Activated naive CD4-positive, alpha-beta T cell treated with anti-CD3 and anti-CD28 coated beads, Interleukin-2, amount 50 U/mL, for 72 hours (primary cell): ENCODE results near the gene EIF4G2. TPM values are rescaled to one million over a fixed set of nuclear protein-coding genes. Genes with fewer than 3 reads are reported as not detected.
"Not testable (repeated sequence)": the region's sequence is repeated elsewhere in the genome, so short reads cannot be mapped to it uniquely, and the experiment has no call there.

Source experiments
- ATAC-seq, 2 donors: fragments of 150-1000 bp; cut with Tn5 transposase; 2 replicates each; pipeline ENCODE4 v1.10.0; 2021; ENCODE audit warnings: mild to moderate bottlenecking in 2 of 2, moderate library complexity in 2 of 2
- DNase-seq, 2 donors: peaks; one replicate each; pipeline ENCODE4 v3.0.0; 2021 to 2022; ENCODE audit warnings: low spot score in 2 of 2
- H3K27ac Mint-ChIP-seq, 2 donors: one replicate each; pipeline ENCODE4 v1.8.0; 2022; ENCODE audit warnings: mild to moderate bottlenecking in 2 of 2, mixed read lengths in 2 of 2
- H3K36me3 Mint-ChIP-seq, 2 donors: one replicate each; pipeline ENCODE4 v1.8.0; 2022; ENCODE audit warnings: mixed read lengths in 2 of 2
- H3K9me3 Mint-ChIP-seq, 2 donors: one replicate each; pipeline ENCODE4 v1.8.0; 2022; ENCODE audit warnings: mixed read lengths in 2 of 2
- total RNA-seq, 2 donors: library from RNA; stranded (reverse); gene quantifications; one replicate each; pipeline ENCODE4 v1.2.3, GENCODE V29; 2022

Gene EIF4G2
- 100 to 1,000 TPM; 462 to 846 TPM for total RNA-seq

DNA sequence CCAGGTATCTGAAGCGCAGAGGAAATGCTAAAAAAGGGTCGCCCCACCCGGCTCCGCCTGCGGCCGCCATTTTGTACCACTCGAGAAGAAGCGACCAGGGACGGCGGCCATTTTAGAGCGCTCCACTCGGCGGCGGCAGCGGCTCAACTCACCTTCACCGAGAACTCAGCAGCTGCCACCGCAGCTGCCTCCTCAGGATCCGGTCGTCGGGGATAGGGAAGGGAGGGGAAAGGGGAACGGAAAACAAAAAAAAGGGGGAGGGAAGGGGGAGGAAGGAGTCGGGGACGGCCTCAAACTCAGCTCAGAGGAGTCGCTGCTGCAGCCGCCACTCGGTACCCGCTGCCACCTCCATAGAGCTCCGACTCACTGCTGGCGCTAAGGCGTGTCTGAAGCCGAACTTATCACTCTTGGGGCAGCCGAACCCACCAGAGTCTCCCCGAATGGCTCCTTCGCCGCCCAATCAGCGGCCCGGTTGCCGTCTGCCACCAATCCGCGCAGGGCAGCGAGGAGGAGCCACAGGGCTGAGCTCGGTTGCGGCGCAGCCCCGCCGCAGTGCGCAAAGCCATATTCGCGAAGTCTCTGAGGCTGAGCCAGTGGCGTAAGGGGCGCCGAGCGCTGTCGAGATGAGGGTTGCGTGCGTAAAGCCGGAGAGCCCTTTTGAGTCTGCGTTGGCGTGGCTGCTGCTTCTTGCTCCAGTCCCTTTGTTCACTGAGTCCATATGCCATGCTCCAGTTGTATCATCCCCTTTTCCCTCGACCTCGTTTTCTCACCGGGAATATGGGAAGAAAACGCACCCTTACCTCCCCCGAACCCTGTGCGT, at the start of gene EIF4G2:
Gene EIF4G2, minus strand, starts transcription at position 374 of the 820 bp plus-strand sequence.
- H3K27ac Mint-ChIP-seq: peak within 1 kb of the TSS; percentile 99
- no peaks in the 10 kb centered on the region for H3K9me3 Mint-ChIP-seq
- peak; percentile 98 to 99 for DNase-seq
- peaks cover 53 to 55% of the 10 kb centered on the region in 2 donors for H3K36me3 Mint-ChIP-seq
- ATAC-seq: peak; percentile 93 to 94

DNA sequence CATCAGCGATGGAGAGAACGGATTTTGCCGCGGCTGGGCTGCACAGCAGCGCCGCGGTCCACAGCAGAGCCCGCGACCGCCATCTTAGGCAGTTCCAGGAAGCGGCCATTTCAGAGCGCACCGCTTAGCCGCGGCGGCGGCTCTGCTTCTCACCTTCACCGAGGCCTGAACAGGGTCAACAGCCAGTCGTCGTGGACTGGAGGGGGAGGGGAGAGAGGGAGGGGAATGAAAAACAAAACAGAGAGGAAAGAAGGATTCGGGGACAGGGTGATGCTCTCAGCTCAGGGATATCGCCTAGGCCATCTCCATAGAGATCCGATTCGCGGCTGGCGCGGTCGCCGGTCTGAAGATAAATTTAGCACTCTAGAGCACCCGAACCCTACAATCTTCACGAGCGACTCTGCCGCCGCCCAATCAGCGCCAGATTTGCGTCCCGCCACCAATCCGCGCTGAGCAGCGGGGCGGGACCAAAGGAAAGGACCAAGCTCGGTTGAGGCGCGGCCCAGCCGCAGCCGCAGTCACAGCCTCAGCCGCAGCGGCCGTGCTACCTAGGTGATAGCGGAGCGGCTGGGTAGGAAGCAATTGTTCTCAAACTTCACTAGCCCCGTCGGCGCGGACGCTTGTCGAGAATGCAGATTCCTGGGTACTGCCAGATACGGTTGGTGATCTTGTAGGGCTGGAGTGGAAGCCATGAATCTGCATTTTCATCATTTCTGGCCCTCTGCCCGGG, 49.1 kb upstream of the EIF4G2 start, which contains the start of gene ZBED5:
Gene ZBED5, minus strand, starts transcription at position 345 of the 730 bp plus-strand sequence. CDS start 3,108 bp downstream, outside the sequence.
- Mint-ChIP-seq H3K9me3 (no peaks in the 10 kb centered on the region), H3K27ac (peak within 1 kb of the TSS; percentile 98 to 100), H3K36me3 (peaks cover 36 to 44% of the 10 kb centered on the region in 2 donors)
- DNase-seq (peak; percentile 94 to 98), ATAC-seq (peak; percentile 90 to 94)

DNA sequence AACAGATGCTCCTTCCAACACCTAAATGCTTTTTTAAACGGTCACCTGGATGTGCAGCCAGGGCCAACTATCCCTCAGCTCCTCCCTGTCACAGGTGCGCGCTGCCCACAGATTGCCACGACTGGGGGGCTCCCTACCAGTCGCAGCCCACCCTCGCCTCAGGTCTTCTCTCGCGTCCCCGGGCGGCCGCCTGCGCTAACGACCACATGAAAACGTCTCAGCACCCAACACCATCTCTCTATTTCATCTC, 48.7 kb upstream of the EIF4G2 start:
- H3K36me3 Mint-ChIP-seq: peaks cover 36 to 49% of the 10 kb centered on the region in 2 donors
- ATAC-seq (peak; percentile 1 to 15), DNase-seq (peak in 1 of 2 donors; percentile 57)
- H3K27ac Mint-ChIP-seq: peak overlapping the region; percentile 98 to 100
- H3K9me3 Mint-ChIP-seq: no peaks in the 10 kb centered on the region

DNA sequence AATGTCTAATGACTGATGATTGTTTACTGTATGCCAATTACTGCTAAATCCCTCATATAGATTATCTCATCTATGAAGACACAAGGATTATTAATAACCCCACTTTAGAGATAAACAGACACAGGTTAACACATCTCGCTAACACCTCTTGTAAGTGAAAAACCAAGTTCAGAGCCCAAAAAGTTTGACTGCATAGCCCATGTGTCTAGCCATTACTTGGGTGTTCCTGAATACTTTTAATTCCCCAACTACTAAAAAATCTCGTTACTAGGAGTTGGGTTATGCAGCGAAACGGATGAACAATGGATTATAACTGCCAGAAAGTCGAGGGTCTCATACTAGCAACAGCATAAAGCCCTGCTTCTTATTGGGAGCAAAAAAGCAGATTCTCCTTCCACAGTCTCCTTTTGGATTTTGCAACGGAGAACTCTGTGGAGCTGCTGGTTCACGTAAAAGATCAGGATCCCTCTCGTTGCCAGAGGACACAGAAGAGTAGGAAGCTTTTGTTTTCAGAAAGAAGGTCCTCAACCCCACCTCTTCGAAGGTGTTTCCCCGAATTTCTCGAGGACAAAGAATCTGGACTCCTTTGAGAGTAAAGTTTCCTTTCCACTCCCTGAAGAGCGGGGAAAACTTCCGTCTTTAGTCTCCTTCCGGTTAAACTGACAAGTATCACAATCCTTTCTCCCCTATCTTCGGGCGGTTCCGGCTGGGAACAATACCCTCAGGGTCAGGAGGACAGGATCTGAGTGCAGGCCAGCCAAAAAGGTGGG, 48.1 kb upstream of the EIF4G2 start:
- DNase-seq (no peak), ATAC-seq (peak in 1 of 2 donors; percentile 0)
- Mint-ChIP-seq H3K36me3 (peaks cover 40 to 54% of the 10 kb centered on the region in 2 donors), H3K27ac (peak overlapping the region; percentile 98 to 100), H3K9me3 (peaks cover 0 to 3% of the 10 kb centered on the region in 2 donors)

DNA sequence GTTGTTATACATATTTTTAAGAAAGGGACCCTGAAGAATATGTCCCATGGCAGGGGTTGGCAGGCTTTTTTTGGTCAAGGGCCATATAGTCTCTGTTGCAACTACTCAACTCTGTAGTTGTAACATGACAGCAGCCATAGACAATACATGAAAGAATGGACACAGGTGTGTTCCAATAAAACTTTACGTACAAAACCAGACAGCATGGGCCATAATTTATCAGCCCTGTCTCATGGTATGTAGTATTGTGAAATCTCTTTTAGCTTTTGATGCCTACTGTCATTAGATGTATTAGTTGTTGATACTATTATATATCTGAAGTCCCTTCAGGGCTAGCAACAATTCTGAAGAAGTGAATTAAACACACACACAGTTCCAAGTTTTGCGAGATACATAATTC, 46.6 kb upstream of the EIF4G2 start:
- H3K9me3 Mint-ChIP-seq: peaks cover 0 to 3% of the 10 kb centered on the region in 2 donors
- no peak overlapping the region for H3K27ac Mint-ChIP-seq
- no peak for DNase-seq
- peaks cover 41 to 56% of the 10 kb centered on the region in 2 donors for H3K36me3 Mint-ChIP-seq
- no peak for ATAC-seq

DNA sequence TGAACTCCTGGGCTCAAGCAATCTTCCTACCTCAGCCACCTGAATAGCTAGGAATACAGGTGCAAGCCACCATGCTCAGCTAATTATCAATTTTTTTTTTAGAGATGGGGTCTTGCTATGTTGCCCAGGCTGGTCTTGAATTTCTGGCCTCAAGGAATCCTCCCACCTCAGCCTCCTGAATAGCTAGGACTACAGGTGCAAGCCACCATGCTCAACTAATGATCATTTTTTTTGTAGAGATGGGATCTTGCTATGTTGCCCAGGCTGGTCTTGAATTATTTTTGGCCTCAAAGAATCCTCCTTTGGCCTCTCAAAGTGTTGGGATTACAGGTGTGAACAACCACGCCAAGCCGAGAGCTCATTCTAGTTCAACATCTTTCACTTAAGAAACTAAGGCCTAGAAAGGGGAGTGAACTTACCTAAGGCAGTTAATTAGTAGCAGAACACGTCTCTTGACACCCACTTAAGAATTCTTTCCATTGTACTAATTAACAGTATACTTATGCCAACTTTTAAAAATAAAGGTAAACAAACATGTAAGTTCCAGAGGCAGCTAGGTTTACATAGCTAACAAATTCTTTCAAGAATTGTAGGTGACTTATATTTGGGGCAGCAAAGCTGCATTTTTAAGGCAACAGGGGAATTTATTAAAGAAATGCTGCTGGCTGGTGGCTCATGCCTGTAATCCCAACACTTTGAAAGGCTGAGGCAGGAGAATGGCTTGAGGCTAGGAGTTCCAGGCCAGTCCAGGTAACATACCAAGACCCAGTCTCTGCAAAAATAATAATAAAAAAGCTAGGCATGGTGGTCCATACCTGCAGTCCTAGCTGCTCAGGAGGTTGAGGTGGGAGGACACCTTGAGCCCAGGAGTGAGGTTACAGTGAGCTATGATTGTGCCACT, 39.5 kb upstream of the EIF4G2 start:
- DNase-seq: no peak
- peaks cover 0 to 8% of the 10 kb centered on the region in 2 donors for H3K9me3 Mint-ChIP-seq
- H3K36me3 Mint-ChIP-seq: peaks cover 5 to 16% of the 10 kb centered on the region in 2 donors
- no peak for ATAC-seq
- H3K27ac Mint-ChIP-seq: peak overlapping the region in 1 of 2 donors; percentile 23

DNA sequence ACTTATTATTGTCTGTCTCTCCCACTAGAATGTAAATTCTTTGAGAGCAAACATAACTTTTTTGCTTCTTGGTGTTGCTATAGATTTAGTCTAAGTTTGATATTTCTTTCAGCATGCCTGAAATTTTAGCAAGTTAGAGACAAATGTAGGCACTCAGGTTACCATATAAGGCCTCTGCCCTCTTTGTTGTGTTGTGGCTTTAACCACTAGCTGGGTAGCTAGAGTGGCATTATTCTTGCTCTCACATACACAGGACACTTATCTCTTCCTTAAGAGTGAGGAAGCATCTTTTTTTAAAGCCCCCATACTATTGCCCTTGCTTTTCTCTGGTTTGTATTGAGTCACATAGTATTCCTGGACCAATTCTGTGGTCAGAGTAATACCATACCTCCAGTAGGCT, 37.9 kb upstream of the EIF4G2 start:
- H3K36me3 Mint-ChIP-seq: peaks cover 0 to under 1% of the 10 kb centered on the region in 2 donors
- DNase-seq (no peak), ATAC-seq (no peak)
- no peak overlapping the region for H3K27ac Mint-ChIP-seq
- peaks cover 0 to 4% of the 10 kb centered on the region in 2 donors for H3K9me3 Mint-ChIP-seq

DNA sequence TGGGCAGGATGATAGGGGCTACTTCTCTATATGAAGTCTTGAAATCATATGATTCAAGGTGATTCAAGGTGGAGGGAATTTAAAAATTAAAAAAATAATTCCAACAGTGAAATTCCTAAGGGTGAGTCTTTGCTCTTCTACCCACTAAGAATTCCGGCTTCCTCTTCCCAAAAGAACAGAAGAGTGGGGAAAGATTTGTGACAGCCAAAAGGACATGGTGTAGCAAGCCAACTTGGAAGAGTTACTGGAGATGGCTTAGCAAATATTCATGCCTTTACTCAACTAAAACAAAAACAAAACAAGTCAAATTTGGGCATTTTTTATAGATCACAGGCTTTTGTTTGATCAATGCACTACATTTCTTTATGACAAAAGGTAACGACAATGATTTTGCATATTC, 36.9 kb upstream of the EIF4G2 start:
- ATAC-seq: no peak
- peaks cover 0 to 4% of the 10 kb centered on the region in 2 donors for H3K9me3 Mint-ChIP-seq

DNA sequence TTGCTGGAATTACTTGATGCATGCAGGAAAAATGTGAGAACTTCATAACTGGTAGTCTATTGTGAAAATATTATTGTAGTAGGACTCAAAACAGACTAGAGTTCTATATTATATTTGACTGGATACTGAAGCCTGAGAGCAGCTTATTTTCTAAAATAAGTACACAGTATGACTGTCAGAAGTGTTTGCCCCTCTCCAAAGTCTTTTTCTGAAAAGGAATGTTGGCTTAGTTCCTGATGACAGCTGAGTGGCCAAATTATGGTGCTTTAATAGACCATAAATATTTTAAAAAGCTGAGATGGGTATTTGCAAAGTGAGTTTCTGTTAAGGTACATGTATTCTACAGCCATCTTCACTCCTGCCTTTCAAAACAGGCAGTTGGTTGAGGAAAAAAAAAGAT, 36.1 kb upstream of the EIF4G2 start:
- Mint-ChIP-seq H3K36me3 (no peaks in the 10 kb centered on the region), H3K27ac (no peak overlapping the region), H3K9me3 (peaks cover 0 to 4% of the 10 kb centered on the region in 2 donors)
- DNase-seq: no peak
- no peak for ATAC-seq

More for the DNA sequence above, 36.9 kb upstream of the EIF4G2 start:
- Mint-ChIP-seq H3K27ac (no peak overlapping the region), H3K36me3 (no peaks in the 10 kb centered on the region)
- no peak for DNase-seq

DNA sequence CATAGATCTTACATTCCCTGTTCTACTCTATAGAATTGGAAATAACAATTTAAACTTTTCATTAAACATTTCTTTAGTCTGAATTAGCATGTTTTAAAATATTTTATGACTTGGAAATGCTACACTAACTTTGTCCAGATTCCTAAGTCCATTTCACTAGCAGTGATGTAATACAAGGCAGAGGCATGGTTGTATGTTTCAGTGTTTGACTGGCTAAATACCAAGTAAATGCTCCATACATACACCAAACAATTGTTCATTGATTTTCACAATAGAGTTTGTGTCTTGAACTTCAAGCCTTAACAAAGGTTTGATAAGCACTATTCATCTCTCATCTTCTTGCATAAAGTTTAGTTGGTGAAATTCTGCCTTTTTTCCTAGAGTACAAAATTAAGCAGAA, 35.6 kb upstream of the EIF4G2 start:
- DNase-seq: no peak
- ATAC-seq: no peak
- Mint-ChIP-seq H3K36me3 (no peaks in the 10 kb centered on the region), H3K9me3 (peaks cover 0 to 4% of the 10 kb centered on the region in 2 donors), H3K27ac (no peak overlapping the region)

DNA sequence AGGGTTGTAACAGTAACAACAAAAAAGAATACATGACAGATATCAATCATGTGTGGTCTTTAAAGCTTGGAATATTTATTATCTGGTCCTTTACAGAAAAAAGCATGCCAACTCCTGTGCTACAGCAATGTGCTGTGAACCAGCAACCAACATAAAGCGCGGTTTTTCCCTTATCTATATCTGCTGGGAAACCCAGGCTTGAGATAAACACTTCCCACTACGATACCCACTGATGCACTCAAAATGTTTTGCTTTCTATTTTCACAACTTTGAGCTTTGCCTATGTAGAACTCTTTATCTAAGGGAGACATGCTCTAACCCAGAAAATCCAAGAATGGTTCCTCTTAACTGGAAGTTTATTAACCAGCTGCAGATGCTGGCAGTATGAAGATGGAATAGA, 30.2 kb upstream of the EIF4G2 start:
- ATAC-seq (no peak), DNase-seq (no peak)
- Mint-ChIP-seq H3K27ac (no peak overlapping the region), H3K9me3 (peaks cover 0 to 4% of the 10 kb centered on the region in 2 donors), H3K36me3 (no peaks in the 10 kb centered on the region)

DNA sequence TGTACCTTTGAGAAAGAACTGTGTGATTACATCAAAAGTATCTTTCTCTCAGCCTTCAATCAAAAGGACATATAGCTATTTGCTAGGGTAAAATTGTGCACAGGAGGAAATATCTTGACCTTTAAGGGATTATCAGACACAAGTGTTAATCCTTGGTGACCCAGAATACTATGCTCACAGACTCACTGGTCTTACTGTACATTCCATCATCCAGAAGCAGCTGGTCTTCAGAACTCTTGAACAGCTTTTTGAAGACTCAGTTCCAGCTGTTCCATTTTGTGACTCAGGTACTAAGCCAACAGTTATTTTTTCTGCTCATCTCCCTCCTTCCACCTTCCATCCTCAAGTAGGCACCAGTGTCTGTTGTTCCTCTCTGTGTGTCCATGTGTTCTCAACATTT, 29.4 kb upstream of the EIF4G2 start:
- Mint-ChIP-seq H3K9me3 (peaks cover 0 to 4% of the 10 kb centered on the region in 2 donors), H3K36me3 (no peaks in the 10 kb centered on the region), H3K27ac (no peak overlapping the region)
- no peak for DNase-seq
- ATAC-seq: no peak

DNA sequence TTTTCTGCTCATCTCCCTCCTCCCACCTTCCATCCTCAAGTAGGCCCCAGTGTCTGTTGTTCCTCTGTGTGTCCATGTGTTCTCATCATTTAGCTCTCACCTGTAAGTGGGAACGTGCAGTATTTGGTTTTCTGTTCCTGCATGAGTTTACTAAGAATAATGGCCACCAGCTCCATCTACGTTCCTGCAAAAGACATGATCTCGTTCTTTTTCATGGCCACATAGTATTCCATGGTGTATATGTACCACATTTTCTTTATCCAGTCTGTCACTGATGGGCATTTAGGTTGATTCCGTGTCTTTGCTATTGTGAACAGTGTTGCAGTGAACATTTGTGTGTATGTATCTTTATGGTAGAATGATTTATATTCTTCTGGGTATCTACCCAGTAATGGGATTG, 28.2 kb upstream of the EIF4G2 start:
- not testable (repeated sequence) for ATAC-seq, DNase-seq, H3K27ac Mint-ChIP-seq, H3K9me3 Mint-ChIP-seq, H3K36me3 Mint-ChIP-seq

DNA sequence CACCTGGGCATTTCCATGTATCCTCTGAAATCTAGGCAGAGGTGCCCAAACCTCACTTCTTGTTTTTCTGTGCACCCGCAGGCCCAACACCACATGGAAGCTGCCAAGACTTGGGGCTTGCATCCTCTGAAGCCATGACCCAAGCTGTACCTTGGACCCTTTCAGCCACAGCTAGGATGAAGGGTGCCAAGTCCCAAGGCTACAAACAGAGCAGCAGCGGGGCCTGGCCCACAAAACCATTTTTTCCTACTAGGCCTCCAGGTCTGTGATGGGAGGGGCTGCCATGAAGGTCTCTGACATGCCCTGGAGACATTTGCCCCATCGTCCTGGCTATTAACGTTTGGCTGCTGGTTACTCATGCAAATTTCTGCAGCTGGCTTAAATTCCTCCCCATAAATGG, 20.4 kb upstream of the EIF4G2 start:
- peaks cover 0 to 9% of the 10 kb centered on the region in 2 donors for H3K9me3 Mint-ChIP-seq
- H3K27ac Mint-ChIP-seq: no peak overlapping the region
- DNase-seq: no peak
- H3K36me3 Mint-ChIP-seq: peaks cover 0 to 5% of the 10 kb centered on the region in 2 donors
- ATAC-seq: no peak

DNA sequence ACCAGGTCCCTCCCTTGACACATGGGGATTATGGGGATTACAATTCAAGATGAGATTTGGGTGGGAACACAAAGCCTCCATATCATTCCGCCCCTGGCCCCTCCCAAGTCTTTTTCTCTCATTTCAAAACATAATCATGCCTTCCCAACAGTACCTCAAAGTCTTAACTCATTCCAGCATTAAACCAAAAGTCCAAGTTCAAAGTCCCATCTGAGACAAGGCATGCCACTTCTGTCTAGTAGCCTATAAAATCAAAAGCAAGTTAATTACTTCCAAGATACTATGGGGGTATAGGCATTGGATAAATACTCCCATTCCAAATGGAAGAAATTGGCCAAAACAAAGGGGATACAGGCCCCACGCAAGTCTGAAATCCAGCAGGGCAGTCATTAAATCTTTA, 19.7 kb upstream of the EIF4G2 start:
- no peak for ATAC-seq
- peaks cover 0 to 9% of the 10 kb centered on the region in 2 donors for H3K9me3 Mint-ChIP-seq
- peaks cover 0 to 5% of the 10 kb centered on the region in 2 donors for H3K36me3 Mint-ChIP-seq
- H3K27ac Mint-ChIP-seq: no peak overlapping the region
- no peak for DNase-seq

DNA sequence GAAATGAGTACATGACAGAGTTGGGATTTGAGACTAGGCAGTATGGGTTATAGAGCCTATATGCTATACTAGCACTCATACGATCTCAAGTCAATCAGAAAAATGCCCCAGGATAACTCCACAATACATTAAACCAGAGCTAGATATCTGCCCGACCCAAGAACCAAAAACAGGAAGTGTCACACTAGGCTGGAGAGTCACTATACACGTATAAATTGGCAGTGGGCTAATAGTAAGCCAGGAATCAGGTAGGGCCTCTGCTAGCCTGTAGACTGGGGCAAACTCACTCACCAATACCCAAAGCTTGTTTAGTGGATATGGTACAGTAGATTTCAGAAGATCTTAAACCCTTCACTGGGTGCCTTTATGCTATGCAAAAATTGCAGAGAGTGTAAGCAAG, 16.2 kb upstream of the EIF4G2 start:
- peak overlapping the region in 1 of 2 donors; percentile 26 for H3K27ac Mint-ChIP-seq
- ATAC-seq (no peak), DNase-seq (no peak)
- H3K9me3 Mint-ChIP-seq: peaks cover 0 to 6% of the 10 kb centered on the region in 2 donors
- peaks cover 0 to 5% of the 10 kb centered on the region in 2 donors for H3K36me3 Mint-ChIP-seq
